GM19238 (cell line): ENCODE measurements around the gene DNAH9.

Source experiments
- DNase-seq: peaks from one replicate; pipeline ENCODE4 v3.0.0; 2011; ENCODE audit warnings: low spot score; ENCODE audit not compliant: insufficient read length

The DNAH9 gene

DNA sequence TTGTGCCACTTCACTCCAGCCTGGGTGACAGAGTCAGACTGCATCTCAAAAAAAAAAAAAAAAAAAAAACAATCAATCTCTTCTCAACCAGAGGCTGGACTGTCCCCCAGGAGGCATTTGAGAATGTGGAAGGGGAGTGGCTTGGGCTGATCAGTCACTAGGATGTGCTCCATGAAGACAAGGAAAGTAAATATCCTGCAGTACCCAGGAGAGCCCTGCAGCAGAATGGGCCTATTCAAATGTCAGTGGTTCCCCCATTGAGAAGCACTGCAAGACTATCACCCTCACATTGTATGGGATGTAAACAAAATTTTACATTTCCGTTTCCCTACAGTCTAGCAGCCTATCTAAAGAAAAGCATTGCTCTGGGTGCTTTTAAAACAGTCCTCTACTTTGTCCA, 70.3 kb downstream of the DNAH9 start:
- DNase-seq: no peak

- no peak for DNase-seq
Observed at GRCh38 chr17:11671126-11671525, 72.9 kb downstream of the DNAH9 start.

DNA sequence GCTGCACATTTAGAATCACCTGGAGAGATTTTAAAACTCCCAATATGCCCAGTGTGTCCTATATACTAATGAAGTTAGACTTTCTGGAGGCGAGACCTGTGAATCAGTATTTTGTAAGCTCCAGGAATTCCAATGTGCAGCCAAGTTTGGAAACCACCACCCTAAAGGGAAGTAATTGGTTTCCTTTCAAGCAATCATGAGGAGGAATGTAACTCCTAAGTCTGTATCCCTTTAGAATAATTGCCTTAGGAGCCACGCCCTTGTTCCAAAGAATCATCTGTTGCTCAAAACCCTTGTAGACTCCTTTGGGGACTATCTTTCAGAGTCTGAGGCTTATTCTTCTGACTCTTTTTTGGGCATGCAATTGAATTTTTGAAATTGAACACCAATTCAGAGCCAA, 84.4 kb downstream of the DNAH9 start:
- no peak for DNase-seq

DNA sequence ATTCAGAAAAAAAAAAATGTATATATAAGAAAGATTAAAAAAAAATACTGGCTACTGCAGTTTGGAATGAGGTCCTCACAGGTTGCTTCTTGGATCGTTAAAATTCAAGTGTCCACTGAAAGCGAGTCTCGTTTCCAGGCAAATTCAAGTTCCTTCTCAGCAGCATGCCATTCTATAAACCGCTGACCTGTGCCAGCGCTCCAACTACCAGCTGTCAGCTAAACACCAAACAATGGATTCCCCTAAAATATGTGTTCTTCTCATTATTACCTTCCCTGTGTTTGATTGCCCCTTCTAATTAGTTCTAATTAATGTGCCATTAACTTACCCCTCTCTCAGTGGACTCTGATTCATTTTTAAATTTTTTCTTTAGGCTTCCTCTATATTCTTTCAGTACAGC, 92.4 kb downstream of the DNAH9 start:
- no peak for DNase-seq

DNA sequence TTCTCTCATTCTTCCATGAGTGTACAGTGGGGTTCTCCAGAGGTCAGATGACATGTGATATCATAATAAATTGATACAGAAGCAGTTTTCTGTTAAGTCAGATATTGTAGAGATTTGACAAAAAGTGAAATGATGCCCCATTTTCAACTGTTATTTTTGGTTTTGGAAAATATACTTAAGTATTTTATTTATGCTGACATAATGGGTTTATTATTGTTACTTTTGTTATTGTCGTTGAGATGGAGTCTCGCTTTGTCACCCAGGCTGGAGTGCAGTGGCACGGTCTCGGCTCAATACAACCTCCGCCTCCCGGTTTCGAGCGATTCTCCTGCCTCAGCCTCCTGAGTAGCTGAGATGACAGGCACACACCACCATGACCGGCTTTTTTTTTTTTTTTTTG, 94.4 kb downstream of the DNAH9 start:
- DNase-seq: no peak

DNA sequence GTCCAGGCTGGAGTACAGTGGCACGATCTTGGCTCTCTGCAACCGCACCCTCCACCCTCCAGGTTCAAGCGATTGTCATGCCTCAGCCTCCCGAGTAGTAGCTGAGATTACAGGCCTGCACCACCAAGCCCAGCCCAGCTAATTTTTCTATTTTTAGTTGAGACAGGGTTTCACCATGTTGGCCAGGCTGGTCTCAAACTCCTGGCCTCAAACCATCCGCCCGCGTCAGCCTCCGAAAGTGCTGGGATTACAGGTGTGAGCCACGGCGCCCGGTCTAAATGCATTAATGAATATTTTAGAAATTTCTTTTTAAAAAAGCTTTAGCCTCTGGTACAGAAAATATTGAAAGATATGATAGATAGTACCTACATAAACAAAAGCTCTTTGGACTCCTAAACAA, 95.0 kb downstream of the DNAH9 start:
- DNase-seq: no peak

GRCh38 chr17:11700668-11701067, 102.4 kb downstream of the DNAH9 start:
- no peak for DNase-seq

DNA sequence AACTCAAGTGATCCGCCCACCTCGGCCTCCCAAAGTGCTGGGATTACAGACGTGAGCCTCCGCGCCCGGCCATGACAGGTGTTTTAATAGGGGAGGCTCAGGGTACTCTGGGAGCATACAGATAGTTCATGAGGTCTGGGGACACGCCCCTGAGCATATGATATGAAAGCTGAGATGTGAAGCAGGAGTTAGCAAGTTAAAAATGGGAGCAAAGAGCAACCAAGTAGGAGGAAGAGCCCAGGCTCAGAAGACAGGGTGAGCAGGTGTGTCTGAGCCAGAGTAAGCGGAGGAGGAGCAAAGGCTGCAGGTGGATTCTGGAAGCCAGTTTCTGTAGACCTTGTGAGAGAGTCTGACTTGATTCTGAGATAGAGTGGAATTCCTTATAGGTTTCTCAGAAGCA, 103.6 kb downstream of the DNAH9 start:
- DNase-seq: no peak

- DNase-seq: no peak
Observed at GRCh38 chr17:11704041-11704440, 105.8 kb downstream of the DNAH9 start.

DNA sequence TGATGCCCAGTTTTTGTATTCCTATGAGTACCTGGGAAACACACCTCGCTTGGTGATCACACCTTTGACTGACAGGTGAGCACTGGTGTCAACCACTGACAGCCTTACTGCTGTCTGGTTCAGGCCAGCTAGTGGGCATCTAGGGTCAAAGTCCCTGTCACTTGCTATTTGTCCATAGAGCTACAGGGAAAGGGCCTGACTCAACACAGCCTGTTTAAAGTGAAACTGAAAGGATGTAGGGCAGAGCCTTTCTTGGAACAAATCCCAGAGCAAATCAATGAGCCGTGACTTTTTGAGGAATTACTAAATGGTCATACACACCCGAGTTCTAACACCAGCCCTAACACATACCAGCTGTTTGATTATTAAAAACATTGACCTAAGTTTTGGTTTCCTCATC, 106.8 kb downstream of the DNAH9 start:
- DNase-seq: no peak

GRCh38 chr17:11707586-11707985, 109.3 kb downstream of the DNAH9 start:
- DNase-seq: no peak

DNA sequence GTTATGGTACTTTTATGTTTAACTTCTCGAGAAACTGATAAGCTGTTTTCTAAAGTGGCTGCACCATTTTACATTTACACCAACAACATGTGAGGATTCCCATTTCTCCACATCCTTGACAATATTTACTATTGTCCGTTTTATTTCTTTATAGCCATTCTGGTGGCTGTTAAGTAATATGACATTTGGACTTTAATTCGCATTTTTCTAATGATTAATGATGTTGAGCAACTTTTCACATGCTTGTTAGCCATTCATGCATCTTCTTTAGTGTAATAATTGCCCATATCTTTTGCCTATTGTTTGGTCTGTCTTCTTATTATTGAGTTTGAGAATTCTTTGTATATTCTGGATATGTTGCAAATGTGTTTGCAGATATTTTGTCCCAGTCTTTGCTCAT, 114.2 kb downstream of the DNAH9 start:
- DNase-seq: no peak

GRCh38 chr17:11719203-11719602, 120.9 kb downstream of the DNAH9 start:
- DNase-seq: no peak

DNA sequence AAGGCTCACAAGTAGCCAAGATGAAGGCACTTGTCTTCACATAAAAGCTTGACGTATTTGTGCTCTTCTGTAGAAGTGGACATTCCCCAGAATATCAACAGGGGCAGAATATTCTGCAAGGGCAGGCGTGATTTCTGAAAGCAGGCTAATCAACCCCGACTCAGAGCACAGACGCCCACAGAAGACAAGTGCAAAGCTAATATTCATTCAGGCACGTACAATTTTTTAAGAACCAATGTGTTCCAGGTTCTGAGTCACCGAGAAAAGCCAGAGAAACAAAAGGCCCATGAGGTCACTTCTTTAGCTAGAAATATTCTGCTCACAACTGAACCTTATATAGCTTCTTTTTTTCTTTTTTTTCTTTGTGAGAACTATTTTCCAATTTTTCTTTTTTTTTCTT, 121.6 kb downstream of the DNAH9 start:
- DNase-seq: no peak

- no peak for DNase-seq
Observed at GRCh38 chr17:11720816-11721215, 122.5 kb downstream of the DNAH9 start.

GRCh38 chr17:11730747-11731146, 132.5 kb downstream of the DNAH9 start:
- no peak for DNase-seq

DNA sequence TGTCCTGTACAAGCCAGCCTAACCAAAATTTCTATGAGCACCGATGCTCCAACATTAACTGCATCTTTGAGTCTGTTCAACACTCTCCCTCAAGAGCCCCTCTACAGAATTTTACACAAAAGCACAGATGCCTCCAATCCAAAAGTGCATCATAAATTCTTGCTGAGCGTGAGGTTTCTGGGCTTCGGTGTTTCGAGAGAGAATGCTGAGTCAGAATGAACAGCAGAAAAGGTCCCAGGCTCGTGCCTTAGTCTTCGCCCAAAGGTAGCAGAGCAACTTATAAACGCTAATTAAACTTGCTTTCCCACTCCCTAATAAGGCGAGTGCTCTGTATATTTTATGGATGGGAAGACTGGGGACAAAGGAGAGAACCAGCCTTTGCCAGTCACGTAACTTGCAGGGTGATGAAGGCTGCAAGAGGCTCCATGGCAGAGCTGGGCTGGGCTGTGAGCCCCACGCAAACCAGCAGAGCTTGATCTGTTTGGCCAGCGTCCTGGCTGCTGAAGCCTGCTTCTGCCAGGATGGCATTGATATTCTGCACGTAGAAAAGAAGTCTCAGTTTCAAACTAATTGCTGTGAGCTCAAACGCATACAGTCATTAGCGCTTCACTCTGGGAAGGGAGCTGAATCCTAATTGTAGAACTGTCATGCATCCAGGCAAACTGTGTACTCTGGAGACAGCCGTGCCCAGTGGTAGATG, 138.5 kb downstream of the DNAH9 start:
- DNase-seq: no peak

- no peak for DNase-seq
Observed at GRCh38 chr17:11737313-11737679, 139.0 kb downstream of the DNAH9 start.

GRCh38 chr17:11738151-11738550, 139.9 kb downstream of the DNAH9 start:
- no peak for DNase-seq

- DNase-seq: no peak
Observed at GRCh38 chr17:11739351-11739750, 141.1 kb downstream of the DNAH9 start.

DNA sequence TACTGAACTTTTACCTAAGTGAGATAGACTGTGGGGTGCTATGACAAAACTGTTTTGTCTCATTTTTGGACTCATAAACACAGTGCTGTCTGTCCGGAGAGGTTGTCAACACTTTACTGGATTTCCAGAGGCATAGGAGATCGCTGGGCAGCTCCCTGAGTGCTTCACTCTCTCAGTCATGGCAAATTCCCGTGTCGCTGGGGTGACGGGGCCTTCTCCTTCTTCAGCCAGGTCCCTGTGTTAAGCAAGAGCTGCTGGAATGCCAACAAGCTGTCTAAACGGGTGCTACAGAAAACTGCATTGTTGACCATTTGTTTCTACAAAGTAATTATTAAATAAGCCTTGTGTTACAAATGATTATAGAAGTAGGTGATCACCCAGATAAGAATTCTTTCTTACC, 141.6 kb downstream of the DNAH9 start:
- no peak for DNase-seq

- no peak for DNase-seq
Observed at GRCh38 chr17:11742886-11743285, 144.6 kb downstream of the DNAH9 start.

- DNase-seq: no peak
Observed at GRCh38 chr17:11744696-11745095, 146.4 kb downstream of the DNAH9 start.

DNA sequence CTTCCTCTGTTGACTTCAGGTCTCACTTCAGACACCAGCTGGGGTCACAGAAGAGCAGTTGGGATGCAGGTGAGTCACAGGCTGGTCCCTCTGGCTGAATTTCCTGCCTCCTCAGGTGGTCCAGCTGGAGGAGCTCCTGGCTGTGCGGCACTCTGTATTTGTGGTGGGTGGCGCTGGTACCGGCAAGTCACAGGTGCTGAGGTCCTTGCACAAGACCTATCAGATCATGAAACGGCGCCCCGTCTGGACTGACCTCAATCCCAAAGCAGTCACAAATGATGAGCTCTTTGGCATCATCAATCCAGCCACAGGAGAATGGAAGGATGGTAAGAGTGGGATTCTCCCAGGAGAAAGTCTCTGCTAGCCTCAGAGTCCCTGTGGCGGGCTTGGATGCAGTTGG, 149.2 kb downstream of the DNAH9 start:
- no peak for DNase-seq
